Posterior cingulate gyrus (tissue), 11 donors: ENCODE measurements around the gene PAQR4.

Source experiments
- DNase-seq, 10 donors: peaks; one replicate each; pipeline versions ENCODE4 v3.0.0 to v3.0.0-alpha.2; 2020 to 2021; ENCODE audit warnings: mixed read lengths in 3 of 10
- intact Hi-C: fragments of 100-400 bp; cut with DNase I; formaldehyde crosslinking; loops from one replicate; pipeline ENCODE4 v1.15.1; 2023

The PAQR4 gene

DNA sequence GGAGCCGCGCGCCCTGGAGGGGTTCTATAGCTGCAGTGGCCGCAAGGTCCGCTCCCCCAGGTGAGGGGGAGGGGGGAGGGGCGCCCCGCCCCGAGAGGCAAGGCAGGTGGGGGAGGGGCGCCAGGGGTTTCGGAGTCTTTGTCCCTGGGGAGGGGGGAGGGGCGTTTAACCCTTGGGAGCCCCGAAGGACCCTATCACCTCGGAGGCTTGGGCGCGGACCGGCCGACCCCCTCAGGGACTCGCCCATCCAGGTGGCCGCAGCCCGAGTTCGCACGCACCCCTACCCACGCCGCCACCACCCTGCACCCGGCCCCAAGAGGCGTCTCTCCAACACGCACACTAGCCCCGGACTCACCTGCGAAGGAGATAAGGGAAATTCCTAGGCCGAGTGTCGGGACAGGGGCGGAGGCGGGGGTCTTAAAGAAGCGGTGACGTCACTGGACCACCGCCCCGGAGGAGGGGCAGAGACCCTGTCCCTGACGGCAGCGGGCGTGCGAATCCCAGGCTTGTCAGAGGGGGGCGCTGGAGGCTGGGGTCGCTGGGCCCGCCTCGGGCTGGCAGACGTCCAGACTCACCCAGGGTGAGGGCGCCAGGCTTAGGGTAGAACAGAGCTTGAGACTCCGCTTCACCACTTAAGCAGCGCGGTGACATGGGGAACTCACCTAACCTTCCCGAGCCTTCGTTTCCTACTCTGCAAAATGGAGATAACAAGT, 48.8 kb downstream of the PAQR4 start, which contains the start of gene CLDN6:
TSS of gene CLDN6 (minus strand) at position 390 of the 713 bp plus-strand sequence. CDS start 2,162 bp downstream, outside the sequence.
- intact Hi-C loops, result no loop called here
- DNase-seq, result no peak

GRCh38 chr16:3019594-3020246, 50.6 kb downstream of the PAQR4 start:
- DNase-seq, result no peak
- intact Hi-C loops, result loop anchor here (2.0 kb wide), 1 partner anchor 15 kb away; no protein-coding TSS in a partner anchor

DNA sequence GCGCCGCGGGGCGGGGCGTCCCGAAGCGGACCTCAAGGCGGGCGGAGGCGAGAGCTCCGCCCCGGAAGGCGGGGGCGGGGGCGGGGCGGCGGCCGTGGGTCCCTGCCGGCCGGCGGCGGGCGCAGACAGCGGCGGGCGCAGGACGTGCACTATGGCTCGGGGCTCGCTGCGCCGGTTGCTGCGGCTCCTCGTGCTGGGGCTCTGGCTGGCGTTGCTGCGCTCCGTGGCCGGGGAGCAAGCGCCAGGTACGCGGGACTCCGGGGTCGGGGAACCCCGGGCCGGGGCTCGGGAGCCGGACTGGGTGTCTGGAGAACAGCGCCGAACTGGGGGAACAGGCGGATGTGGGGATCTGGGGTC, 51.1 kb downstream of the PAQR4 start, which contains the start of gene TNFRSF12A:
TSS of gene TNFRSF12A (plus strand) at position 122 of the 357 bp plus-strand sequence. CDS start at position 152, 30 bp downstream.
- DNase-seq, result peak in 3 of 10 donors; percentile 22 to 89 (median 61)
- intact Hi-C loops, result loop anchor here (2.0 kb wide), 1 partner anchor 15 kb away; no protein-coding TSS in a partner anchor

- intact Hi-C loops, result loop anchor here (2.0 kb wide), 1 partner anchor 16 kb away; no protein-coding TSS in a partner anchor
- peak in 5 of 10 donors; percentile 9 to 91 (median 60) for DNase-seq
Measured at GRCh38 chr16:3020604-3021448, 51.7 kb downstream of the PAQR4 start.

- DNase-seq, result peak in 4 of 10 donors; percentile 6 to 90 (median 29)
- intact Hi-C loops, result loop anchor here (2.0 kb wide), 1 partner anchor 17 kb away; no protein-coding TSS in a partner anchor
Measured at GRCh38 chr16:3021449-3022207, 52.5 kb downstream of the PAQR4 start.

- intact Hi-C loops, result no loop called here
- peak in 9 of 10 donors; percentile 55 to 98 (median 76) for DNase-seq
Measured at GRCh38 chr16:3022208-3022683, 53.1 kb downstream of the PAQR4 start.

DNA sequence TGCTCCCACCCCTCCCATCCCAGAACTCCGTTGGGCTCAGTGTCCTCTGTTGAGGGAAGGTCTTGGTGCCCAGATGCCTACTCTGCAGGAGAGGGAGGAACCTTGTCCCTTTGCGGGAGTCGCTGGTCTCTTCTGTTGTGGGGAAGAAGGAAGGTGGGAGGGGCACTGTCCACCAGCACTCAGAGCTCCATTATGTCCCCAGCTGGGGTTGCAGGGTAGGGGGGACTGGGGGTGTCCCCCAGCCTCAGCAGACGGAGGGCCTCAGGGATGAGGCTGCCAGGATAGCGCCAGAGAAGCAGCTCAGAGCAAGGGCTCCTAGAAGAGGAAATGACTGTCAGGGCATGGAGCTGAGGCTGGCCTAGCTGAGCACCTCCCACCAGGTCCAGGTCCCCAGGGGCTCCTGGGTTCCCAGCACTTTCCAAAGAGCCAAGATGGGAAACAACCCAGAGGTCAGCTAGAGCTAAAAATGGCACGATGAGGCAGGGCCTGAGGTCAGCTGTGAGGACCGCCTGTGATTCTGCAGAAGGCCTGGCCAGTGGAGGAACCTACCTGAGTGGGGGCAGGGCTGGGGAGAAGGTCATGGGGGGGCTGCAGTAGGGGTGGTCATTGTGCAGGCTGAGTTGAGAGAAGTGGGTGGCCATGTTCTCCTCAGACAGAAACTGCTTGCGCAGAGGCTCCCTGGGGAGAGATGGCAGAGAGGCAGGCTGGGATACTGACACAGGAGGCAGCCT, 53.7 kb downstream of the PAQR4 start:
- intact Hi-C loops, result no loop called here
- peak in 1 of 10 donors; percentile 64 for DNase-seq
